HepG2 (cell line): ENCODE data around the gene MSMO1. TPM values are rescaled to one million over a fixed set of nuclear protein-coding genes. Genes with fewer than 3 reads are reported as not detected.

ENCODE experiments used
- ATAC-seq: fragments of 200-7000 bp; cut with Tn5 transposase; 3 replicates; pipeline ENCODE4 v1.9.1; 2020; ENCODE audit warnings: mild to moderate bottlenecking, moderate library complexity
- BruUV-seq: library from RNA; stranded (reverse); fragments of 400-500 nt; replicated peaks from 2 replicates; lab custom pipeline; 2021; lab: Mats Ljungman, UMichigan
- CTCF ChIA-PET: fragments of 300-600 bp; formaldehyde crosslinking; extraction: SDS; loops from one replicate; lab custom pipeline; 2021; ENCODE audit warnings: low total read pairs, inconsistent platforms, low intra/inter-chr PET ratio; lab: Yijun Ruan, JAX
- POLR2A ChIA-PET: fragments of 350-600 bp; sonication (Branson Sonifier 250); formaldehyde crosslinking; loops from one replicate; lab custom pipeline; 2020; ENCODE audit warnings: antibody characterized with exemption, inconsistent platforms; lab: Yijun Ruan, JAX
- DNase-seq: peaks from one replicate; pipeline ENCODE4 v3.0.0-alpha.2; 2015; ENCODE audit warnings: low spot score
- FAIRE-seq: peaks from 3 replicates; lab custom pipeline; 2011; peaks lifted over from hg19 to GRCh38; lab: Jason Lieb, UNC
- H2AFZ ChIP-seq: one replicate; pipeline ENCODE4 v1.6.1; 2011; ENCODE audit warnings: low read length, inconsistent platforms
- H3K27ac ChIP-seq: fragments of 300-600 bp; 3 replicates; pipeline ENCODE4 v1.8.0; 2011; ENCODE audit warnings: mixed run types, mild to moderate bottlenecking, mixed read lengths, low read length, inconsistent platforms; ENCODE audit not compliant: insufficient read depth; ENCODE audit errors: extremely low read length
- H3K27me3 ChIP-seq, 2 experiments: fragments of 200-600 bp in 1 of 2; 2 replicates in 1 of 2; 3 replicates in 1 of 2; pipeline versions ENCODE4 v1.6.0 to v1.8.0; 2011; ENCODE audit warnings: low read length in 2 of 2, mild to moderate bottlenecking in 2 of 2, moderate library complexity in 2 of 2, inconsistent platforms in 1 of 2; ENCODE audit not compliant: insufficient read depth in 2 of 2, control insufficient read depth in 1 of 2
- H3K36me3 ChIP-seq, 2 experiments: fragments of 200-600 bp in 1 of 2; replicated peaks in 1 of 2; 2 replicates in 1 of 2; 3 replicates in 1 of 2; pipeline versions ENCODE4 v1.5.1 to v1.8.0; 2011; ENCODE audit warnings: low read length in 2 of 2, inconsistent platforms in 1 of 2; ENCODE audit not compliant: insufficient read depth in 2 of 2, control insufficient read depth in 1 of 2
- H3K4me1 ChIP-seq: 2 replicates; pipeline ENCODE4 v1.5.1; 2012; ENCODE audit warnings: low read length, inconsistent platforms; ENCODE audit not compliant: insufficient read depth
- H3K4me2 ChIP-seq: 2 replicates; pipeline ENCODE4 v1.6.0; 2011; ENCODE audit warnings: low read depth, low read length, inconsistent platforms
- H3K4me3 ChIP-seq, 3 experiments: fragments of 200-600 bp in 1 of 3; sonication (generic), shearing (Covaris generic) in 1 of 3; replicated peaks in 1 of 3; 2 replicates each; pipeline ENCODE4 v1.5.1; 2011 to 2016; ENCODE audit warnings: low read length in 3 of 3, inconsistent platforms in 2 of 3, low read depth in 2 of 3, mild to moderate bottlenecking in 2 of 3, control low read depth in 1 of 3, mixed read lengths in 1 of 3; ENCODE audit not compliant: insufficient read depth in 1 of 3
- H3K79me2 ChIP-seq: one replicate; pipeline ENCODE4 v1.6.1; 2011; ENCODE audit warnings: low read length, inconsistent platforms; ENCODE audit not compliant: insufficient read depth
- H3K9ac ChIP-seq: 2 replicates; pipeline ENCODE4 v1.6.0; 2011; ENCODE audit warnings: mild to moderate bottlenecking, low read depth, low read length, inconsistent platforms; ENCODE audit not compliant: insufficient read depth
- H3K9me3 ChIP-seq: 2 replicates; pipeline ENCODE4 v1.5.1; 2012; ENCODE audit warnings: mild to moderate bottlenecking, low read length
- H4K20me1 ChIP-seq: 2 replicates; pipeline ENCODE4 v1.6.0; 2011; ENCODE audit warnings: inconsistent platforms, mild to moderate bottlenecking, low read length, moderate library complexity; ENCODE audit not compliant: insufficient read depth
- FOXM1 ChIP-seq: sonication (generic); formaldehyde crosslinking; IDR thresholded peaks from 2 replicates; pipeline ENCODE4 v1.5.0; 2020; ENCODE audit warnings: missing genetic modification reagents
- KLF12 ChIP-seq: sonication (generic); formaldehyde crosslinking; IDR thresholded peaks from 2 replicates; pipeline ENCODE4 v1.4.0; 2020; ENCODE audit warnings: missing genetic modification reagents, borderline replicate concordance
- NFE2L1 ChIP-seq: sonication (generic); formaldehyde crosslinking; IDR thresholded peaks from 2 replicates; pipeline ENCODE4 v1.4.0; 2020; ENCODE audit warnings: missing genetic modification reagents, mild to moderate bottlenecking, borderline replicate concordance
- PCBP1 ChIP-seq: fragments of 200-400 bp; formaldehyde crosslinking; IDR thresholded peaks from 2 replicates; pipeline ENCODE4 v1.6.1; 2017; ENCODE audit warnings: mild to moderate bottlenecking, low read depth, low read length, borderline replicate concordance
- SATB2 ChIP-seq: sonication (generic); formaldehyde crosslinking; IDR thresholded peaks from 2 replicates; pipeline ENCODE4 v1.5.0; 2020; ENCODE audit warnings: missing genetic modification reagents
- ZKSCAN1 ChIP-seq: fragments of 150-350 bp; IDR thresholded peaks from 2 replicates; pipeline ENCODE4 v1.6.1; 2014; ENCODE audit warnings: low read length
- ZNF138 ChIP-seq: sonication (generic); formaldehyde crosslinking; IDR thresholded peaks from 2 replicates; pipeline ENCODE4 v1.5.0; 2020; ENCODE audit warnings: mild to moderate bottlenecking, low read depth, missing genetic modification reagents
- ZNF251 ChIP-seq: sonication (generic); formaldehyde crosslinking; IDR thresholded peaks from 2 replicates; pipeline ENCODE4 v1.9.0; 2021; ENCODE audit warnings: mild to moderate bottlenecking, missing genetic modification reagents
- ZNF263 ChIP-seq: sonication (generic); formaldehyde crosslinking; IDR thresholded peaks from 2 replicates; pipeline ENCODE4 v1.4.0; 2020; ENCODE audit warnings: missing genetic modification reagents
- ZNF296 ChIP-seq: sonication (generic); formaldehyde crosslinking; conservative IDR thresholded peaks from 2 replicates; pipeline ENCODE4 v1.5.0; 2020; ENCODE audit warnings: mild to moderate bottlenecking, missing genetic modification reagents
- ZNF343 ChIP-seq: sonication (generic); formaldehyde crosslinking; IDR thresholded peaks from 2 replicates; pipeline ENCODE4 v1.4.0; 2020; ENCODE audit warnings: mild to moderate bottlenecking, missing genetic modification reagents
- ZSCAN30 ChIP-seq: sonication (generic); formaldehyde crosslinking; IDR thresholded peaks from 2 replicates; pipeline ENCODE4 v1.5.0; 2020; ENCODE audit warnings: mild to moderate bottlenecking, missing genetic modification reagents
- WGBS: methylation state at CpG from one replicate; pipeline ENCODE4 v1.1.6; 2017; ENCODE audit warnings: low lambda C conversion rate; 5-methylcytosine and 5-hydroxymethylcytosine counted together
- in situ Hi-C: cut with HindIII; loops from 2 replicates; pipeline ENCODE4 v1.10.0; 2017; ENCODE audit warnings: low pct_unique_long_range_greater_than_20kb; ENCODE audit not compliant: extremely low pct_ligation_motif_present
- intact Hi-C: fragments of 100-400 bp; cut with micrococcal nuclease; formaldehyde crosslinking; loops from one replicate; pipeline ENCODE4 v1.10.0; 2022; ENCODE audit not compliant: unreplicated experiment
- polyA plus RNA-seq, 8 experiments: library from polyadenylated mRNA; depleted of rRNA in 3 of 8; stranded (reverse) in 7 of 8; unstranded in 1 of 8; fragments of >200 nt; fragmentation: Illumina TruSeq in 4 of 8; extraction: Trizol in 4 of 8; gene quantifications; 2 replicates each; pipeline versions ENCODE4 v1.2.1 to v1.2.3, GENCODE V29; 2011 to 2016; ENCODE audit warnings: low read depth in 4 of 8, missing spikeins in 1 of 8, mixed read lengths in 1 of 8; ENCODE audit not compliant: insufficient read depth in 1 of 8
- total RNA-seq, 5 experiments: library from RNA; depleted of rRNA; stranded (reverse); fragments of >200 nt; fragmentation: Illumina TruSeq; extraction: Trizol; gene quantifications; 2 replicates each; pipeline ENCODE4 v1.2.3, GENCODE V29; 2016; ENCODE audit warnings: low read depth in 1 of 5
- TF ChIP-seq, protein P1 (sequence below): sonication (generic); formaldehyde crosslinking; IDR thresholded peaks from 2 replicates; pipeline ENCODE4 v1.5.0; 2020; ENCODE audit warnings: missing genetic modification reagents
- TF ChIP-seq, protein P2 (sequence below): sonication (generic); formaldehyde crosslinking; conservative IDR thresholded peaks from 2 replicates; pipeline ENCODE4 v1.4.0; 2020; ENCODE audit warnings: mild to moderate bottlenecking, missing genetic modification reagents, moderate library complexity

MSMO1 gene
- total and polyA plus RNA-seq, 2 of the 13 experiments (the other 11 are each of a cell fraction or from before 2014, with no cell fraction given): 98.1 to 216 TPM

DNA sequence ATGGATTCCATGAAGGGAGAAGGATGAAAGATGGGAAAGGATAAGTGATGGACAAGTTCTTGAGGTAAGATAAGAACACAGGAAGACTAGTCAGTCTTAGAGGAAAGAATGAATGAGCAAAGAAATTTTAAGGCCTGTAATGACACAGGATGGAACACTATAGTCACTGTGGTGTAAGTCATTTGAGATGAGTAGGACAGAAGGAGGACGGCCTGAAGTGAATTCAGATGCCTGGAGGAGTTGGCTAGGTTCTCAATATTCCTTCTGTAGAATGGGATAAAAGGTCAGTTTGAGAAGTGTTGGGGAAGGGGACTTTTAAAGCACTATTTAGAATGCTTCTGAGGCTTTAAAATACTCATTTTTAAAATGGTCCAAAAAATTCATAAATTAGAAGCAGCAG is 3.9 kb downstream of the MSMO1 start:
- 13% methylated on average over 1 of the region's 1 CpG for WGBS
- CTCF ChIA-PET: no interaction called here
- in situ Hi-C loops: no loop called here
- intact Hi-C loops: no loop called here
- peak overlapping the region; percentile 30 to 96 (median 78); a peak in 5 of 6 replicates for H3K4me3 ChIP-seq
- H3K79me2 ChIP-seq: peaks cover 91% of the 10 kb centered on the region
- H4K20me1 ChIP-seq: peaks cover 77% of the 10 kb centered on the region
- TF ChIP-seq SATB2 (CRISPR knock-in tag) (no peak), ZNF138 (CRISPR knock-in tag) (no peak), KLF12 (no peak), ZNF251 (CRISPR knock-in tag) (no peak), ZSCAN30 (CRISPR knock-in tag) (no peak), FOXM1 (CRISPR knock-in tag) (no peak), ZNF296 (CRISPR knock-in tag) (no peak), ZNF263 (CRISPR knock-in tag) (no peak), ZNF343 (CRISPR knock-in tag) (no peak), ZKSCAN1 (no peak), PCBP1 (no peak), NFE2L1 (no peak)
- TF ChIP-seq, protein P1, sequence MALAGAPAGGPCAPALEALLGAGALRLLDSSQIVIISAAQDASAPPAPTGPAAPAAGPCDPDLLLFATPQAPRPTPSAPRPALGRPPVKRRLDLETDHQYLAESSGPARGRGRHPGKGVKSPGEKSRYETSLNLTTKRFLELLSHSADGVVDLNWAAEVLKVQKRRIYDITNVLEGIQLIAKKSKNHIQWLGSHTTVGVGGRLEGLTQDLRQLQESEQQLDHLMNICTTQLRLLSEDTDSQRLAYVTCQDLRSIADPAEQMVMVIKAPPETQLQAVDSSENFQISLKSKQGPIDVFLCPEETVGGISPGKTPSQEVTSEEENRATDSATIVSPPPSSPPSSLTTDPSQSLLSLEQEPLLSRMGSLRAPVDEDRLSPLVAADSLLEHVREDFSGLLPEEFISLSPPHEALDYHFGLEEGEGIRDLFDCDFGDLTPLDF (CRISPR knock-in tag): no peak
- TF ChIP-seq, protein P2, sequence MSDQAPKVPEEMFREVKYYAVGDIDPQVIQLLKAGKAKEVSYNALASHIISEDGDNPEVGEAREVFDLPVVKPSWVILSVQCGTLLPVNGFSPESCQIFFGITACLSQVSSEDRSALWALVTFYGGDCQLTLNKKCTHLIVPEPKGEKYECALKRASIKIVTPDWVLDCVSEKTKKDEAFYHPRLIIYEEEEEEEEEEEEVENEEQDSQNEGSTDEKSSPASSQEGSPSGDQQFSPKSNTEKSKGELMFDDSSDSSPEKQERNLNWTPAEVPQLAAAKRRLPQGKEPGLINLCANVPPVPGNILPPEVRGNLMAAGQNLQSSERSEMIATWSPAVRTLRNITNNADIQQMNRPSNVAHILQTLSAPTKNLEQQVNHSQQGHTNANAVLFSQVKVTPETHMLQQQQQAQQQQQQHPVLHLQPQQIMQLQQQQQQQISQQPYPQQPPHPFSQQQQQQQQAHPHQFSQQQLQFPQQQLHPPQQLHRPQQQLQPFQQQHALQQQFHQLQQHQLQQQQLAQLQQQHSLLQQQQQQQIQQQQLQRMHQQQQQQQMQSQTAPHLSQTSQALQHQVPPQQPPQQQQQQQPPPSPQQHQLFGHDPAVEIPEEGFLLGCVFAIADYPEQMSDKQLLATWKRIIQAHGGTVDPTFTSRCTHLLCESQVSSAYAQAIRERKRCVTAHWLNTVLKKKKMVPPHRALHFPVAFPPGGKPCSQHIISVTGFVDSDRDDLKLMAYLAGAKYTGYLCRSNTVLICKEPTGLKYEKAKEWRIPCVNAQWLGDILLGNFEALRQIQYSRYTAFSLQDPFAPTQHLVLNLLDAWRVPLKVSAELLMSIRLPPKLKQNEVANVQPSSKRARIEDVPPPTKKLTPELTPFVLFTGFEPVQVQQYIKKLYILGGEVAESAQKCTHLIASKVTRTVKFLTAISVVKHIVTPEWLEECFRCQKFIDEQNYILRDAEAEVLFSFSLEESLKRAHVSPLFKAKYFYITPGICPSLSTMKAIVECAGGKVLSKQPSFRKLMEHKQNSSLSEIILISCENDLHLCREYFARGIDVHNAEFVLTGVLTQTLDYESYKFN: no peak
- TF ChIP-seq, all 625 proteins: peak for 0
- POLR2A ChIA-PET: no interaction called here
- peak overlapping the region; percentile 16 for H3K27ac ChIP-seq
- no TSS peak for BruUV-seq
- H2AFZ ChIP-seq: no peak overlapping the region
- peak overlapping the region; percentile 88 for H3K4me2 ChIP-seq
- peaks cover 0 to 39% of the 10 kb centered on the region in 2 experiments; a peak in 4 of 5 replicates for H3K36me3 ChIP-seq
- H3K27me3 ChIP-seq: peaks cover 0 to 5% of the 10 kb centered on the region in 2 experiments; a peak in 1 of 5 replicates
- H3K9ac ChIP-seq: peak overlapping the region; percentile 96; the same call in 1 of the 2 replicates
- FAIRE-seq (no peak), ATAC-seq (no peak), DNase-seq (no peak)
- H3K9me3 ChIP-seq: no peaks in the 10 kb centered on the region
- peaks cover 59% of the 10 kb centered on the region for H3K4me1 ChIP-seq
